SK-N-DZ (cell line): ENCODE results near the gene AGBL4.

Experiments used
- DNase-seq: peaks from one replicate; pipeline ENCODE4 v3.0.0-alpha.2; 2015; ENCODE audit warnings: low spot score

The AGBL4 gene

DNA sequence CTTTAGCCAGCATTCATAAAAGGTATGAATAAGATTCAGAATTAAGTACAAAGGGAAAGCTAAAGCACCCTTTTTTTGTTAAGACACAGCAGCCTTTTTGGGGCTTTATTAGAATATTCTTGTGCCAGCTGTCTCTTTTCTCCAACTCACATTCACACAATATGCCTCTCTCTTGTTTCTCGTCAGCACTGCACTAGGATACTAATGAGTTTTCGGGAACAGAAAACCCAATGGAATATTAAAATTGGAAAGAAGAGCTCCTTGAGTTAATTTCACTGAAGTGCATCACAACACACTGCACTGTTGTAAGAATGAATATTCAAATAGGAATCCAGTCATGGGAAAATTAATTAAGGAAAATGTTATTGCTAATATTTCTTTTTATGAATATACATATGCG is 836.7 kb downstream of the AGBL4 start:
- no peak for DNase-seq

DNA sequence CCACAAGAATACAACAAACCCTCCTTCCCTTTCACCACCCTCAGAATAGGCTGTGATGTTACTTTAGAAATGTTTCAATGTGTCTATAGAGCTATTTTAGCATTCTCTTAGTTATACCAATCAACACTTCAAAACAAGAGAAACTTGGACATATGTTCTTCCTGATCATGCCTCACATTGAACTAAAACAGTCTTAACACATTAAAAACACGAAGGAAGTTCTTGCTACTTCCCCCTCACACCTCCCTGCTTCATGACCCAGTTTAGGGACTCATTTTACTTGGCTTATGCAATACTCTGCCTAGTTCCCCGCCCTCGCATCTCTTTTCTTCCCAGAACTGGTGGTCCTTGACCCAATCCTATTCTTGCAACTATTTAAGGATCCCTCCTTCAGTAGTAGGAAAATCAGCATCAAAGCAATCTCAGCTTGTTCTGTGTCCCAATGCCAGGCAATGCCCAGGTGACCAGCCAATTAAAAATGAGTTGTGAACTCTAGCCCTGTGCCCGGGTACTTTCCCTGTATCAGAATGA is 838.2 kb downstream of the AGBL4 start:
- no peak for DNase-seq

DNA sequence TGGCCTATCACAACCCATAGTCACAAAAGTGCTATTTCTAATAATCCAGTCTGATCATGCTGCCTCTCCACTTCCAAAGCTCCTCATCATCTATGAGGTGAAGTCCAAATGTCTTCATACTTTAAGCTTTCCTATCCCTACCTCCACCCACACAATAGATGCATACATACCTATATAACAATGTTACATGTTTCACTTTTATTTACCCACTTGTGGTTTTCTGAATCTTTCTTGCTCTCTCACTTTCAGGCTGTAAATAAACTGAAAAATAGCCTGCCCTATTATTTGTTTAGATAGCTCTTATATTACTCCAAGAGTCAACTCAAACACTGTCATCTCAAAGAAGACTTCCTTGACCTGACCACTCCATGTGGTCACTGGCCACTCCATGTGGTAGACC is 840.3 kb downstream of the AGBL4 start:
- no peak for DNase-seq

DNA sequence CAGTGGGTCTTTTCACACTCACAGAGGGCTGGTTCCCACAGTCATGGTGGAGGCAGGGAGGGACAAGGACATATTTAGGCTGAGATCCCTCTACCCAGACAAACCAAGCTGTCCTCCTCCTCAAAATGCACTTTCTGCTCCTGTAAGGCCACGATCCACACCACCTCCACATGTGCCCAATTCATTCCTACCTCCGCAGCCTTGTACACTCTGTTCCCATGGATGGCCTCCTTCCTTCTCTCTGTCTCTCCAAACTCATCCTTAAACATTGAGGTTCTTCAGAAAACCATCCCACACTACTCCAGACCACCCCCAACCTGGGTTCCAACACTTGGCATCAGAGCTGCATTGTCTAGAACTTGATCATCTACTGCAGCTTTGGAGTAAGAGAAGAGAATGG is 842.7 kb downstream of the AGBL4 start:
- no peak for DNase-seq

DNA sequence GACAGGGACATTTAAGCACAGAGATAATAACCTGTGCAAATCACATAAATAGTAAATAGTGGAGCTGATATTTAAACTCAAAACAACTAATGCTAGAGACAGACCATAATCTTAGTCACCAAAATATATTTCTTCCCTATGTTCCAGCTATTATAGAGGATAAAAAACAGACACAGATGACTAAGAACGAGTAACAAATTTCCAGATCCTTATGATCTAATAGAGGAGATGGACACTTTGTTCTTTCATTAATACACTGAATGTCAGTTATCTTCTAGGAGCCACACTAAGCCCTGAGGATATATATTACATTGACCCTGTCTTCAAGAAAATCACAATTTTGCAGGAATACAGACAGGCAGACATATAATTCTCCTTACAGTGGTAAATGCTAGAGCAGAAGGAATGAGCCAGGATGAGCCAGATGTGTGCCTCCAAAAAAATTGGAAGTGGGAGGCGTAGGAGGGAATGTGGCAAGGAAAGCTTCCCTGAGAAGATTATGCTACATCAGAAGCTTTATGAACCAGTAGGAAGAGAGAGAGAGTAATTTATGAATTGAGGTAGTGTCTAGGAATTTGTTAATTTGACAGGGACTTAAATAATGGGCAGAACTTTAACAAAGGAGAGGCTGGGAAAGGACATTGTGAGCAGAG is 851.7 kb downstream of the AGBL4 start:
- no peak for DNase-seq

DNA sequence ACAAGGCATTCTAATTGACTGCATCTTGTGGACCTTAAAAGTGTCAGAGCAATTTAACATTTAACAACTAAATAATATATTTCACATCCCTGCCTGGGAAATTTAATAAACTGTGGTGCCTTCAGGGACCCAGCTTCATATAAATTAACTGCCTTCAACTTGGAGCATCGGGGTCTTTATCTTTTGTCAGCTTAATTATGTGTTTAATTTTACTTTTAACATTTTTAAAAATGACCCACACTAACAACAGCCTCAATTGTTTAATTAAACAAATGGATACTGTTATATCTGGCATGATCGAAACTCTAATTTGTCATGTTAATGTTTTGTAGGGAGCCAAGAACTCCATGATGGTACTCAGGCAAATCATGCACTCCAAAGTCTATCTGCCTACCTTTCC is 857.7 kb downstream of the AGBL4 start:
- DNase-seq = no peak

DNA sequence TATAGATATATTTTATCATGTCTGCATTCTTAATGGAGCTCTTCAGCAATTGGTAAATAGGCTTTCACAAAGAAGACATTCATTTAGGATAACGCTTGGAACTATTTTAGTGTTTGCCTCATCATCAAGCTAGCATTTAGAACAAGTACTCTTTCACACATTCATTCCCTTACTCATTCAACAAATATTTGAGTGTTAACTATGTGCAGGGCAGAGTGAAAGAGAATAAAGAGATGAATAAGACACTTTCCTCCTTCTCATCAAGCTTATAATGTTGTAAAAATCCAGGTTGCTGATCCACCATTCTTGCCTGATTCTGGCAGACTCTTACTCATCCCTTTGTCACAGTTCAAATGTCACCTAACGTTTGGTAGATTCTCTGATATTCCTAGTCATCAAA is 860.7 kb downstream of the AGBL4 start:
- DNase-seq = no peak

DNA sequence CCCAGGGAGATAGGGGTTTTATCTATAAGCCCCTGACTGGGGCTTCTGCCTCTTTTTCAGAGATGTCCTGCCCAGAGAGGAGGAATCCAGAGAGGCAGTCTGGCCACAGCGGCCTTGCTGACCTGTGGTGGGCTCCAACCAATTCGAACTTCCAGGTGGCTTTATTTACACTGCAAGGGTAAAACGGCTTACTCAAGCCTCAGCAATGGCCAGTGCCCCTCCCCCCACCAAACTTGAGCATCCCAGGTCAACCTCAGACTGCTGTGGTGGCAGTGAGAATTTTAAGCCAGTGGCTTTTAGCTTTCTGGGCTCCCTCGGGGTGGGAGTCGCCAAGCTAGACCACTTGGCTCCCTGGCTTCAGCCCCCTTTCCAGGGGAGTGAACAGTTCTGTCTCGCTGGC is 863.1 kb downstream of the AGBL4 start:
- no peak for DNase-seq

DNA sequence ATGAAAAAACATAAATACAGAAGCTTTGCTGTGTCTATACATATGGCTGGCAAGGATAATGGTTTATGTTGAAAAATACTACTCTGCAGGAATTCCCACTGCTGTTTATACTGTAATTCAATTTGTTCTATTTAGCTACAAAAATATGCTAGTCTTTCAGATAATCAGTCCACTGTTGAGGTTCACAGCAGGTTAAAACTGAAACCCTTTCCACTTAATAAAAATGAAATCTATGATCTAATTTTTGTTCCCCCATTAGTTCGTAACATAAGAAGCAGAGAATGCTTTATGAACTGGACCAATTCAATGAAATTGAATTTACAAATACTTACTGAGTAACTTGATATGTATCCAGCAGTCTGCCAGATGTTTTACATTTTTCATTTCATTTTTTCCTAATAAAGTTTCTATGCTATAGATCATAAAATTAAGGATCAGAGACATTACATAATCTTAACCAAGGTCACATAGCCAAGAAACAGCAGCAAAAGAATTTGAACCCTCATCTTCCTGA is 887.0 kb downstream of the AGBL4 start:
- peak; percentile 40 for DNase-seq

DNA sequence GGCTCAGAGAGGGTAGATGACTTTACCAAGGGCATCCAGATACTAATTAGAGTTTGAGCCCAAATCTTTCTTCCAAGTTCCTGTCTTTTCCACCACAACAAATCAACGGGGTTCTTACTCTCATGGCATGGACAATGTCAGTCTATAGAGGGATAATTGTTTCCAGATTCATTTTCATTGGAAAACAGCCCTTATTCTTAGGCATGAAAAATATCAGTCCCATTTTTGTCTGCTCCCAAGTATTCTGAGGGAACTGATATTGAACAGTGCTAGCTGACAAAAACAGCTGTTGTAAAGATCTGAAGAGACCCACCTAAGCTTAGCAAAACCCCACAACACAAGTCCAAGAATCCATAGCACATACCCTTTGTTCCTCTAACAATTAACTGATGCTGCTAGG is 898.0 kb downstream of the AGBL4 start:
- peak; percentile 20 for DNase-seq

DNA sequence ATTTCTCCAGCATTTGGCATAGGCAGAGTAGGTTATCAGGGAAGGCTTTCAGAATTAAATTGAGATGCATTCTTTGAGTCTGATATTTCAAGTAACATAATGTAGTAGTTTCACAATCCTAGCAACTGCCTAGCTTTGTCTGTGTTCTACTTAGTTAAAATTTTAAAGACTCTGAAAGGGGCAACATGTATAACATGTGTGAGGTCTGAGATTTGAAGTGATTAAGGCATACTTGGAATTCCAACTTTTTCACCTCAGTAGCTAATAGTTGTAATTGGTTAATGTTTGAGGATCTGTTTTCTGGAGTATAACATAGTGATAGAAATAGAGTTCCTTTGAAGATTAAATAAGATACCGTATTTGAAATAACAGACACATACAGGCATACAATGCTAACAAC is 911.8 kb downstream of the AGBL4 start:
- DNase-seq = no peak

DNA sequence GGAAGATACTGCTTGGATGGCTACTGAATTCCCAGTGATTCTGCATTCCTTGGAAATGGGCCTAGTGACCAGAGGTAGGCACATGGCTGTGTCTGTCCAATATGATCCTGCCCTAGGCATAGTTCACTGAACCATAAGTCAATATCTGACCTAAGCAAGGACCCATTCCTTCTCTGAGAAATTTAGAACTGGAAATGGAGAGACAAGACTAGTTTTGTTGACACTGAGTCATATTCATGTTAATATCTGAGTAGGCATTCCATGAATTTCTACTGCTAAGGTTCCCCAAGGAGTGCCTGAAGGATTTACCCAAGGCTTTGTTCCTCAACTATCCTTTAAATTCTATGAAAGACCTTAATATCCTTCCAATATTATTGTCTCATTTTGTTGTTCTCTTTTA is 917.3 kb downstream of the AGBL4 start:
- no peak for DNase-seq

DNA sequence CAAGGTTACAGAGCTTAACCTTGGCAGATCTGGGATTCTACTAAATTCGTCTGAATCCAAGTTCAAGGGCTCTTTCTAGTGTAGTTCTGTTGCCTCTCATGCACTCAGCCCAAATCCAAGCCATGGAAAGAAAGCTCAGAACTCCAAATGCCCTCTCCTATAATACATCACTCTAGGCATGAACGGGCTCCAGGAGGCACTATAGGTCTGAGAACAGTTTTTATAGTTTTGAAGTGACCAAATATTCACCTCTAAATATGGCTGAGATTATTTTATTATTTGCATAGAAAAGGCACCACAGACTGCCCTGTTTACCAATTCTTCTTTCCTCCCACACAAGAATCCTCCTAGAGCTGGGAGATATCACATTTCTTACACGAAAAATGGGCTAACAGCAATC is 919.2 kb downstream of the AGBL4 start:
- DNase-seq = no peak

DNA sequence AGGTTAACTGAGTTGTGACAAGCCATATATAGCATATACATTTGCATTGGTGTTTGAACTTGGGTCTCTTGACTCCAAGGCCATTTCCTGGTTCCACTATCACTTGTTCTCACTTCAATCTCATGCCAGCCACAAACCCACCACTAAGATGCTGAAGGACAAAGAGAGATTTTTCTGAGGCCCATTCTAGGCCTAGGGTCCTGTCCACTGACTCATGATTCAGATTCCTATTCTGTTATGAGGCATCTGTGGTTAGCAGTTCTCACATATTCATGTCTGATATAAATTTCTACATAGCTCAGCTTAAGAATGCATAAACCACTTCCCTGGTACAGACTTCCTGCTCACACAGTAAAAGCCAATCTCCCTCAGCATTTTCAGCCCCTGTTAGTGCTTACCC is 921.0 kb downstream of the AGBL4 start:
- no peak for DNase-seq

DNA sequence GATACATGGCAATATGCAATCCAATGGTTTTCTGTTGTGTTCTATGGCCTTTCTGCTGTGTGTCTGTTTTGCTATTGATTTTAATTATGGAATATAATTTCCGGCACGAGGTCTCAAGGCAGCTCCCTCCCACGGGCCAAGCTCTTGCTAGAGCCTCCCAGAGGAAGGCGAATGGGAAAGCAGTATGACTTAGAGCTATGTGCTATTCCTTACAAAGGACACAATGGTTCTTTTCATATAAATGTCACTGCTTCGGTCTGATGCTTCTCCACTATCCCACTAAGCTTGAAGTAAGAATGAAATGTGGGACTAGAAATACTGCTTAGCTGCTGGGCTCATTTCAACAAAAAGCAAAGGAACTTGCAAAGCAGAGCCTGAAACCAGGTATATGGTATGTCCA is 924.9 kb downstream of the AGBL4 start:
- DNase-seq = no peak

DNA sequence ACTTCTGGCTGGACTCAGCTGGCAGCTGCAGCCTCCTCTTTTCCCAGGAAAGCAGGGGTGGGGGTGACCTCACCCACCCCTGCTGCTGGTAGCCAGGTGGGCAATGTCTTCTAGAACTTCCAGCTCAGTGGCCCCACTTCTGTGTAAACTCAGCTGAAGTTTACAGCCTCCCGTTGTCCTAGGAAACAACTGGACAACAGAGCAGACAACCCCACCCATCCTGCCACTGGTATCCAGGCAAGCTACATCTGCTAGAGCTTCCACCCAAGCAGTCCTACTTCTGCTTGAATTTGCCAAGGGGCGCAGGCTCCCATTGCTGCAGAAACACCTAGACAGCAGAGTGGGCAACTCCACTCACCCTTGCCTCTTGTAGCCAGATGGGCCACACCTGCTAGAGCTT is 937.4 kb downstream of the AGBL4 start:
- DNase-seq = no peak

DNA sequence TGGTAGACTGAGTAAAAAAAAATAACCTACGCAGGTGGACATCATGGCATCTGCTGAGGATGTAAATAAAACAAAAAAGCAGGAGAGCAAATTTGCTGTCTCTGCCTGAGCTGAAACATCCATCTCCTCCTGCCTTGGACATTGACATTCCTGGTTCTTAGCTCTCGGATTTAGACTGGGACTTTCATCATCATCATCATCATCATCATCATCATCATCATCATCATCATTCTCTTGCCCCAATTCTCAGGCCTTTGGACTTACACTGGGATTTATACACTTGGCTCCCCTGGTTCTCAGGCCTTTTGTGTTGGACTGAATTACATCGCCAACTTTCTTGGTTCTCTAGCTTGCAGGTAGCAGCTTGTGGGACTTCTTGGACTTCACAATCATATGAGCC is 938.7 kb downstream of the AGBL4 start:
- DNase-seq = no peak

DNA sequence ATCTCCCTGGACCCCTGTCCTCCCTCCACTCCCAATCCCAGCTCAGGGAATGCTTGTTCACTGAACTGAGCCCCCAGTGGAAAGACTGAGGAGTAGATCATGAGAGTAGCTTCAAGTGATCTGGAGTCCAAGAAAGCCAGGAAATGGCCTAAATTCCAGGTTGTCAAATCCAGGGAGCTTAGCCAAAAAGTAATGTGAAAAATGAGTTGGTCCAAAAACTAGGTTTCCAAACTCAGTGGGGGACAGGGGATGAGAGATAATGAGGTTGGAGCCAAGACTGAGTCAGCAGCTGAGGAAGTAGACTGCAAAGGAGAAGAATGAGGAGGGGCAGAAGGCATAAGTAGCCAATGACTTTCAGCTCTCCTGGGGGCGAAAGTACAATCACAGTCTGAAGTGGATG is 963.0 kb downstream of the AGBL4 start:
- DNase-seq = no peak

DNA sequence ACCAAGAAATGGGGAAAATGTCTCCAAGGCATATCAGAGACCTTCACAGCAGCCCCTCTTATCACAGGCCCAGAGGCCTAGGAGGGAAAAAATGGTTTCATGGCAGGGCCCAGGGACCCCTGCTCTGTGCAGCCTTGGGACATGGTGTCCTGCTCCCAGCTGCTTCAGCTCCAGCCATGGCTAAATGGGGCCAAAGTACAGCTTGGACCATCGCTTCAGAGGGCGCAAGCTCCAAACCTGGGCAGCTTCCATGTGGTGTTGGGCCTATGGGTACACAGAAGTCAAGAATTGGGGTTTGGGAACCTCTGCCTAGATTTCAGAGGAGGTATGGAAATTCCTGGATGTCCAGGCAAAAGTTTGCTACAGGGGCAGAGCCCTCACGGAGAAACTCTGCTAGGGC is 964.7 kb downstream of the AGBL4 start:
- DNase-seq = no peak

DNA sequence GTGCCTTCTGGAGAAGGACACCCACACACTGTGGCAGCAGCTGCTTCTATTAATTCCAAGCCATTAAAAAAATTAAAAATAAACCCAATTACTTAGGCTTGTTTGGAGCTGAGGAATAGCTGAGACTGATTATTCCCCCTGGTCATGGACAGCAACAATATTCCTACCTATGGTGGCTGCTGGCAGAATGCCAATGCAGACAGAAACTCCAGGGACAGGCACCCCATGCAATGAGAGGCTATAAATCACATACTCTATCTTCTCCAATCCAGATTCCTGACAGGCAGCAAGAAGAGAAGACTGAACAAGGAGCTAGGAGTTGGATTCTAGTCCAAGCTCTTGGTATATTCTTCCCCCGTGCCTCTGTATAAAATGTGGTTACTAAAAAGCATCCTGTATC is 971.7 kb downstream of the AGBL4 start:
- peak; percentile 89 for DNase-seq

DNA sequence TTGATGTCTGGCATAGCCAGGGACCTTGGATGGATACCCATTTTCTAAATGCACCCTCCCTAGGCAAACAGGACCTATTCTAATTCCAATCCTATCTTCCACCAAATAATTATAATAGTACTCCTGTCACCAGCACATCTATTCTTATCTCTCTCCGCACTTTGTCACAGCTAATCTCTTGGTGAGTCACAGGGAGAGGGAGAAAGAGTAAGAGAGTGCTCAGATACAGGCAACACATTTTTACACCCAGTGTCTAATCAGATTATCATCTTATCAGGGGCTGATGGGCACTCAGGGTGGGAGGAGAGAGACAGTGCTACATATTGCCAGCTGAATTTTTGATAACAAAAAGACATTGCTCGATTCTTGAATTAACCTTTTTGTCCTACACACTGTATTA is 972.1 kb downstream of the AGBL4 start:
- DNase-seq = peak; percentile 90

DNA sequence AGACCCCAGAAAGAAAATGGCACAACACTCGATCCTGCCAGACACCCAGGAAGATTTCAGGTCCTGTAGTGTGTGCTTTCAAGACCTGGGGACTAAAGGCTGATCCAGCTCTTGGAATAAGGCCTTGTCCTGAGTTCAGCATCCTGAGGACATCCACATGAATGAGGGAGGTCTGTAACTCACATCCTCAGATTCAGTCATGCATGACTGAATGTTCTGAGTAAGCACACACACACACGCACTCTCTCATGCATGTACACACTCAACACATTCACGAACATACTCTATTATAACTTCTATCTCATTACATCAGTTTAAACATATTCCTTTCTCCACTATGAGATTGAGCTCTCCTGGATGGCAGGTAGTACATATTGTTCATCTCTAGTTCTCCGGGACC is 973.7 kb downstream of the AGBL4 start:
- peak; percentile 30 for DNase-seq

DNA sequence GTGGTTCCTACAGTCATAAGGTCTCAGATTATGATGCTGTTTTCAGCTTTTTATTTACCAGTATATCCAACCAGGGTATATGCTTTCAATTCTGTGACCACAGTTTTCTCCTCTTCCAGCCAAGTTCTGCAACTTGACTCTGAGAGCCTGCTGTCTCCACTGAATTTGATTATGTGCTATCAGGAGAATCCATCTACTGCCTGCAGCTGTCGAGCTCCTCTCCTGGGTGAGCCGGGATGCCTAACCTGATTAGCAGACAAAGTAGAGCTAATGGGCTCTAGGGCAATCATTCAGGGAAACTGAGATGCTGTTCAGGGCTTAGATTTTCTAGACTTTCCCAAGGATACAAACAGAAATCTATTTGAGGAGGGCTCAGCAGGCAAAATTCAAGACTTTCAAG is 975.6 kb downstream of the AGBL4 start:
- DNase-seq = peak; percentile 98

DNA sequence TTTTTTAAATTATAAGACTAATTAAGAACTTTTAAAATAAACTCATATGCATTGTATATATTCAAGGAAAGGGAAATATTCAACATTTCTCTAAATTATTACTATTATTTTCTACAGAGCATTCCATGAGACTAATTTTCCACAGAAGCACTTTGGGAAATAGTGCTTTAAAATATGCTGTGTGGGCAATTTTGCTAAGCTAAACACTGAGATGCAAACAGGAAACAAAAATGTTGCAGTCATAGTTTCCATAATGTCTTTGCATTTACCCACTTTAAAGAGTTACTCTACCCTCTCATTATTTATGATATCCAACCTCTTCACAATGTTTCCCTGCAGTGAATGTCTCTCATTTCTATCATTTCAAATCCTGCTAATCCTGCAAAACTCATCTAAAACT is 977.4 kb downstream of the AGBL4 start:
- no peak for DNase-seq
